Islet precursor cell (in vitro differentiated cells): ENCODE measurements around the gene FAM169A.
A peak's percentile ranks its signal among the peaks of the same experiment; 100 is the strongest.
"Not testable (repeated sequence)": the region's sequence is repeated elsewhere in the genome, so short reads cannot be mapped to it uniquely, and the experiment has no call there.

Experiments used
- DNase-seq: peaks from one replicate; pipeline ENCODE4 v3.0.0-alpha.2; 2018

Gene FAM169A

DNA sequence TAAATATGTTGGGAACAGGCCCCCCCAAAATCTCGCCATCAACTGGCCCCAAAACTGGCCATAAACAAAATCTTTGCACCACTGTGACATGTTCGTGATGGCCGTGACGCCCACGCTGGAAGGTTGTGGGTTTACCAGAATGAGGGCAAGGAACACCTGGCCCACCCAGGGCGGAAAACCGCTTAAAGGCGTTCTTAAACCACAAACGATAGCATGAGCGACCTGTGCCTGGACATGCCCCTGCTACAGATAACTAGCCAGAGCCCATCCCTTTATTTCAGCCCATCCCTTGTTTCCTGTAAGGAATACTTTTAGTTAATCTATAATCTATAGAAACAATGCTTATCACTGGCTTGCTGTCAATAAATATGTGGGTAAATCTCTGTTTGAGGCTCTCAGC is 3.2 kb upstream of the FAM169A start:
- DNase-seq: not testable (repeated sequence)

DNA sequence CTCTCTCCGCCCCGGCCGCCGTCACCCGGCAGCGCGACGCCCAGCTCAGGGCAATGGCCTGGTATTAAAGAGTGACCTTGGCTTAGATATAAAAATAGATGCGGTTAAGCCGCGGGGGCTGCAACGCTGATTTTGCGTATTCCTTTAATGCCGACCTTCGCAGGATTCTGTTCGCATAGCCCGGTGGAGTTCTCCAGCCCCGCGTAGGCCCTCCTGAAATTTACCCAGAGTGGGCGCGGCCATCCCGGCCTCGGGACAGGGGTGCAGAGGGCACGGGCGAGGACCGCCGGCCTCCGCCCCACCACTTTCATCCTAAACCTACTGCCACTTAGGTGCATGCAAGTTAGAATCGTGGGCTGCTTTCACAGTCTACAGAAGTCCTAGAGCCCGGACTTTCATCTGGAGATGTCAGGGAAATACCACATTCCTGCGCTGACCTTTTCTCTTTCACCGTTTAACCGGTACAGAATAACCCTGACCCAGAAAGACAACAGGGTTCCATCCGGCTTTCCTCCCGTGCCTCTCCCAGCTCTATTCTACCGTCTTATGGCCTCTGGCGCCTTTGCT is 492 bp upstream of the FAM169A start:
- peak; percentile 74 for DNase-seq

DNA sequence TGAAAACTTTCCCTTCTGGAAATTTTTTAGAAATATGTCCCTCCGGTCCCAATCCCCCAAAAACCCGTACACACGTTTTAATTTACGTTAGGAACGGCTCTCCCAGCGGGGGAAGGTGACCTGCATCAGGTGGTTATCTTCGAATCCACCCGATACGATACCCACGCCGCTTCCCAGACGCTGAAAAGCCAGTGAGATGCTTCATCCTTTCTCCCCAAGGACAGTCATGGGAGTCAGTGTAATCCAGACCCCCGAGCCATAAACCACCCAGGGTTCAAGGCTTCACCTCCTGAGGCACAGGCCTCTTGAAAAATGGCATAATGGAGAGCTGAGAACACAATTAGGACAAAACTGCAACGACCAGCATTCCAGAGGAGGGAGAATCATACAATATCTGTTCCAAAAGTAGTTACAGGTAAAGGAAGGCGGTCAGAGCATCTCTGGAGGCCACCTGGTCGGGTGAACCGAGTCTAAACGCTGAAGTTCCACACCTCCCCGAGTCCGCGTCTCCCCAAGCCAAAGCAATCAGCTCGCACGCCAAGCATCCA is 857 bp downstream of the FAM169A start:
- no peak for DNase-seq

DNA sequence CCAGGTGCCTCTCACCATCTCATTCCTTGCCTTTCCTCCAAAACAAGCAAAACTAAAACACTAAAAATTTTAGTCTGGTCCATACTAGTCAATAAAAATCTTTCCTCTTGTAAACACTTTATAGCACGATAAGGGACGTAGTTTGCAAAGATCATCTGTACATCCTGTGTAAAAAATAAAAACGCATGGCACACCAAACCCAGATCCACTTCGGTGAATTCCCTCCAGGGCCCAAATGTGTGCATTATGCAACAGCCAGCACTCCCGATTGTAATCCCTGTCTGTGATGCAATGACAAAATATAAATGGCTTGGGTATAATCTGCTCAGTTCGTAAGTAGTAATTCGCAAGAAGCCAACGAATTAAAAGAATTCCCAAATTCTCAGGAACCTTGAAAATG is 1.4 kb downstream of the FAM169A start:
- DNase-seq: no peak

DNA sequence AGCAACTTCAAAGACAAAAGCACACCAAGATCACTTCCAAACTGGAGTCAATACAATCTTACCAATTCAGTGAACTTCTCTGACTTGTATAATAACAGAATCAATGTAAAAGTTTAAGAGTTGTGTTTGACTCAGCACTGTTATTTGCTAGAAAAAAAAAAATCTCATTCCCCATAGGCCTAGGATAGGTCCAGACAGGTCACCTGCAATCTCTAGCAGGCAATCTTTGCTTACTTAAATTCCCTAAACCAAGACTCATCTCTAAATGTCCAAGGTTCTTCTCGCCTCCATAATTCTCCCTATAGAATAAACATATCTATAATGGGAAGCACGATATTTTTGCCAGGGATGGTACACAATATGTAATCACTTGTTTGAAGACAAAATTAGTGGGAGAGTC is 2.5 kb downstream of the FAM169A start:
- DNase-seq: no peak

DNA sequence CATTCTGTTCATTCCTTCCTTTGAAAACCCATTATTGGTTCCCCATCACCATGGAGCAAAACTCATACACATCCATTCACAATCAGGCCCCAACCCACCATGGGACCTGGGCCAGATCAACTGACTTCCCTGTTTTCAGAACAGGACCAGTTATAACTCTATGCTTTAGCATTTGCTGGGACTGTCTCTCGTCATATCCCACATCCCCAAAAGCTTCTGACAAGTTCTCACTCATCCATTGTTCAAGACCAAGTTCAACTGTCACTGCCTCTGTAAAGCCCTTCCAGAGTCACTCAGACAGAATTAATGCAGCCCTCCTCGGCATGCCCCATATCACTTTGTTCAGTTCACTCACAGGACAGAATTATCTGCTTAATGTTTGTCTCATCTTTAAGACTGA is 4.0 kb downstream of the FAM169A start:
- no peak for DNase-seq

DNA sequence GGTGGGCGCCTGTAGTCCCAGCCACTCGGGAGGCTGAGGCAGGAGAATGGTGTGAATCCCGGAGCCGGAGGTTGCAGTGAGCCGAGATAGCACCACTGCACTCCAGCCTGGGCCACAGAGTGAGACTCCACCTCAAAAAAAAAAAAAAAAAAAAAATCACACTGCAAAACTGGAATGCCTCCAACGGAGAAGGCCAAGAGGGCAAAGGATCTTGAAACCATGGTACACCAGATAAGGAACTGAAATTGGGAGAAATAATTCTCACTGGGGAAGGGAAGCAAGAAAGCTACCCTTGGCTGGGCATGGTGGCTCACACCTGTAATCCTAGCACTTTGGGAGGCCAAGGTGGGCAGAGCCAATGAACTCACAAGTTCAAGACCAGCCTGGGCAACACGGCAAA is 9.2 kb downstream of the FAM169A start:
- not testable (repeated sequence) for DNase-seq

DNA sequence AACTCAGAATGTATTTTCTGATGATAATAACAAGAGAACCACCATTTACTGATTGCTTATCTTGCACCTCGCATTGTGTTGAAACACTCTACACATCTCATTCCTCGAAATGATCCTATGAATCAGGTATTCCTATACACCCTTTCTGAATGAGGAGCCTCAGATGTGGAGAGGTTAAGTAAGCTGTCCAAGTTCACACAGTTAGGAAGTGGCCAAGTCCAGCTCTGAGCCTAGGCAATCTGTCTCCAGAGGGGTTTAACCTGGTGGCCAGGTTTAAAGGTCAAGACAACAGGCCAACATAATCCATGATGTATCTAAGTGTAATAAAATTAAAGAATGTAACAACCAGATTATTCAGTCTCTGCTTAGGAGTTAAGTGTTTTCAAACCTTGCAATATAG is 12.9 kb downstream of the FAM169A start:
- DNase-seq: no peak

DNA sequence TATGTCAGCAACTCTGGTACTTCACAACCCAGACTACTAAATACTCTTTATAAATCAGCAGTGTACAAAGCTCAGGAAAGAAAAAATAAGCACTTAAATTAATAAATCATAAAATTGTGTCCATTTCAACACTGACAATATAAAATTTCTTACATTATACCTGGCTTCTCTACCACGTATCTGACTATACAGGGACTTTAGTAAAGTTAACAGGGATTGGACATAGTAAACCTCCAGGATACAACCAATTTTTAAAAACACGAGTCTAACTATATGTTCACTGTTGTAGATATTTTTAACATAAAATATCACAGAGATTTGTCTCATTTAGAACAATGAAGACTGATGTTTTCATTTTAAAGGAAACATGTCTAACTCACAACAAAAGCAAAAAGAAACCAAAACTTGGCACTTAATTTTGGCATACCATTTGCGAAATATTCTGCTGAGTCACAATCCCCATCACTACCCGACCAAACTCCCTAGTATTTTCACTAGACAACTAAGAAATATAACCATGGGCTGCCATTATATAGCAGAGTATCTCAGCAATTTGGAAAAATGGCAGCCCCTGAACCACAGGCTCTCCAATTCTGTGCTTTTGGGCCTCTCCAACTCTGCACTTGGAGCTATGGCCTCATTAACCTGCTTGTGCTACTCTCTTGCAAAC is 14.4 kb downstream of the FAM169A start:
- no peak for DNase-seq

DNA sequence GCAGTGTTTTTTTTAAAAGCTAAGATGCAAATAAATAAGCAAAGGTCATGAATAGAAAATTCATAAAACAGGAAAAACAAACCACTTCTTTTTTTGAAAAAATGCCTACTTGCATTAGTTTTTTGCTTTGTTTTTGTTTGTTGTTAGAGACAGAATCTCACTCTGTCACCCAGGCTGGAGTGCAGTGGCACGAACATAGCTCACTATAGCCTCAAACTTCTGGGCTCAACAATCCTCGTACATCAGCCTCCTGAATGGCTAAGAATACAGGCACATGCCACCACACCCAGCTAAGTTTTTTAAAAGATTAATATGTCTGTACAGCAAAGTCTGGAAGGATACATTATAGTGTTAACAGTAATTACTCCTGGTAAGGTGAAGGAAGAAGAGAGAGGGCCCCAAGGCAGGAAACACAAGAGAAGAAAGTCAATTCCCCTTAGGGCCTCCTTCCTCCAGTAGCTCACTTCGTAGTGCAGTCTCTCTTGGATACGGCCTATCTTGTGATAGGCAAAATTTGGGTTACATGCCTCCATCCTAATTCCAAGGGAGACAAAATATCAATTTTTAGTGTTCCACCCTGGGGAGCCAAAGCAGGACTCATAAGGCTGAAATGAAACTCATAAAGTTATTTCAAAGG is 15.3 kb downstream of the FAM169A start:
- DNase-seq: no peak

DNA sequence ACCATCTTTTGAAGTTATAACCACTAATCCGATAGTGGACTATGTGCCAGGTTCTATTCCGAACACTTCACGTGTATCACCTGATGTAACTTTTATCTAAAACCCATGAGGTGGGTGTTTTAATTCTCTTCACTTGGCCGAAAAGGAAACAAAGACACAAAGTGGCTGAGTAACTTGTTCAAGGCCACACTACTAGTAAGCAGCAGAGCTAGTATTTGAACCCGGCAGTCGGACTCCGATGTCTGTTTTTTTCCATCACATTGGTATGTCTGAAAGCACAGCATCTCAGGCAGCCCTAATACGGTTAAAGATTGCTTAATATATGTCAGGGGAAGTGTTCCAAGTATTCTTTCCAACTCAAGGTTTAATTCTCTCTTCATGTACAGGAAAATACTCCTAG is 16.2 kb downstream of the FAM169A start:
- no peak for DNase-seq

DNA sequence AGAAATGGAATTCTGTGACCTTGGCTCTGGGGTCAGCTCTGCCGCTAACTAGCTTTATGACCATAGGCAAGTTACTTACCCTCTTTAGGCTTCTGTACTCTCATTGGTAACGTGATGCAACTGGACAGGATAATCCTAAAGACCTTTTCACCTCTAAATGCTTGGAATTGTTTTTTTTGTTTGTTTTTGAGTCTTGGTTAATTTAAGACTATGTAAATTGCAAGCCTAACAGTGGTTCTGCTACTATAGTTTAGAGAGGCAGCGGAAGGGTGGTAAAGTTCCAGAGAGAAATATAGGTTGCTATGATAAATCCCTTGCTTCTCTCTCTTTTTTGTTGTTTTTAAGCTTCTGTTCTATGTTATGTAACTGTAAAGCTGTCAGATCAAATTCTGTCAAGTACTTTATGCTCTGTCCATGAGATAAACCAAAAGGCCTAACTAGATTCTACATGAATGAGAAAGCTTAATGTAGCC is 17.6 kb downstream of the FAM169A start:
- no peak for DNase-seq

DNA sequence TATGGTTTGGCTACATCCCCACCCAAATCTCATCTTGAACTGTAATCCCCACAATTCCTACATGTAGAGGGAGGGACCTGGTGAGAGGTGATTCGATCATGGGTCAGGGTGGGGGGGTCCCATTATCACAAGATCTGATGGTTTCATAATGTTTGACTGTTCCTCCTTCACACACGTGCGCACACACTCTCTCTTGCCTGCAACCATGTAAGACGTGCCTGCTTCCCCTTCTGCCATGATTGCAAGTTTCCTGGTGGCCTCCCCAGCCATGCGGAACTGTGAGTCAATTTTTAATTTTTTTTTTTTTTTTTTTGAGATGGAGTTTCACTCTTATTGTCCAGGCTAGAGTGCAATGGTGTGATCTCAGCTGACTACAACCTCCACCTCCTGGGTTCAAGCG is 27.0 kb downstream of the FAM169A start:
- no peak for DNase-seq

DNA sequence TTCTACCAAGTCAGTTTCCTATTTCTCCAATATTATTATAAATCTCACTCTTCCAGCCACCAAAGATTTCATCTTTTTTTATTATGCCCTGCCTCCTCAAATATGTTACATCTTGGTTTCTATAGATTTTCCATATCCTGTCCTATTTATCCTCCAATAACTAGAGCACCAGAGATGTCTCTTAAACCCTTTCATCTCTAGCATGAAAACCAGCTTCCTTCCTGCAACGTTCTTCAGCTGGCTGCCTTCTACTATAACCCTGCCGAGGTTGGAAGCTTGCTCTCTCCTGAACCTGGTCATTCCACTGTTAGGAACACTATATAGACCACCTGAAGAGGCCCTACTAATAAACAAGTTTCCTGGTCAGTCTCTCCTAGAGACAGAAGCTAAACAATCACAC is 27.9 kb downstream of the FAM169A start:
- no peak for DNase-seq

DNA sequence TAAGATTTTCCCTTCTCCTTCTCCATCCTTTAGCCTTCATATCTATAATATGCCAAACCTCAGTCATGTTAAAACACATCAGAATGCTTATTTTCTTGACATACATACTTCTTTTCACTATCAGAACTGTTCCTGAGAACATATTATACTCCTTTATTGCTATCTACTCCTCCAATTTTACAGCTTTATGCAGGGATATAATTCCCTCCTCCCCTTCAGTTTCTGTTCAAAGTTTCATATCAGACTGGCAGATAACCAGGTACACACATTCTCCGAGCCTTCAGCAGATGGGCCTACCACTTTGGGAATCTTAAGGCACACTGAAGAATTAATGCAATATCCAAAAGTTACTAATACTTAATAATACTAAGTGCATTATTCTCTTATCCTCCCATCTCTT is 29.1 kb downstream of the FAM169A start:
- DNase-seq: no peak

DNA sequence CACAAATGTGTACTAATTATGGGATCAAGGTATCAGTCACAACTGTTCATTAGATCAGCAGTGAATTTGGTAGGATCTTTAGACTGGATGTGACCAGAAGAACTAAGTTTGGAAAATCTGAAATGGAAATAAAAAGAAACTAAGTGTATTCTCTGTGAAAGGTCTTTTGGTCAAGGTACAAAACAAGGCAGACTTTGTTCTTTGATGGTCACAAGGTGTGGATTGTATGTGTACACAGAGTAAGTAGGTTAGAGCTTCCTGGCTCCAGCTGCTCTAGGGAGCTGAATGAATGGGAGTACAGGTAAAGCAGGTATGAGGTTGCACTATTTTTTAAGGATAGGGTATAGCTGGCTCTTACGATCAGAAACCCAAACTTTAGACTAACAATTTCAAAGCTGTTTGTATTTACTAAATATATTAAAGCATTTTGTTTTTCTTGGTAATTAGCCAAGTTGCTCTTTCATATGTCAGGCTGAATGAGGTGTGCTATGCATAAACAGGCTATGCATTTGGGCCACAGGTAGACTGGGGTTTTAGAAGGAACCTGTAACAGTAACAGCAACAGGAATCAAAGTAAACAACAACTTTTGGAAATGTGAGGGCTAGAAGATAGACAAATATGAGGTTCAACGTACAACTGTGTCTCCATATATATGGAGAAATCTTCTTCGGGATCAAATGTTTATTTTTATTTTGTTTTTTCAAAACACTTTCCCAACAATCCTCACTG is 32.5 kb downstream of the FAM169A start:
- no peak for DNase-seq

DNA sequence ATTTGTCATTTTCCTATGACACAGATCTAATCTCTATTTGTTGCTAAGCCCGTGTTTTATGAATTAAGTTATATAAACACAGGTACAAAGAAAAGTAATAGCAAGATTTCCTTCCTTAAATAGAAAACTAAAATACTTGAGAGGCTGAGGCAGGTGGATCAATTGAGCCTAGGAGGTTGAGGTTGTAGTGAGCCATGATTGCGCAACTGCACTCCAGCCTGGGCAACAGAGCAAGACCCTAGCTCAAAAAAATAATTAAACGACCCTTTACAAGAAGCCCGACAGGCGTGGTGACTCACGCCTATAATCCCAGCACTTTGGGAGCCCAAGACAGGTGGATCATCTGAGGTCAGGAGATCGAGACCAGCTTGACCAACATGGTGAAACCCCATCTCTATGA is 36.8 kb downstream of the FAM169A start:
- no peak for DNase-seq

DNA sequence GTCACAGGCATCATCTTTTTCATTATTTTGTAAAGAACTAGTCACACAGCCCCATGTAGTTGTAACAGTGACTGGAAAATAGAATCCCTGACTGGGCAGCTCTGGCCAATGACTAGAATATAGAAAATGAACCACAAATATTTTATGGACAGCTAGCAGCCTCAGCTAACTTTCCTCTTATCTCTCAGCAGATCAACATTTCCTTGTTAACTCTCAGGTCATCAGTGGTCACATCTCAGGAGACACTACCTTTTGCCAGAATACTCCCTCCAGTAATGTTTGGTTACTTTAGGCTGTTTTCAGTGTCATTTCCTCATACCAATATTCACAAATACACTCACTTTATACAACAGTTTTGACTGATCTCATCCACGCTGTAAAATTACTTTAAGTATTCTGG is 43.9 kb downstream of the FAM169A start:
- DNase-seq: no peak

DNA sequence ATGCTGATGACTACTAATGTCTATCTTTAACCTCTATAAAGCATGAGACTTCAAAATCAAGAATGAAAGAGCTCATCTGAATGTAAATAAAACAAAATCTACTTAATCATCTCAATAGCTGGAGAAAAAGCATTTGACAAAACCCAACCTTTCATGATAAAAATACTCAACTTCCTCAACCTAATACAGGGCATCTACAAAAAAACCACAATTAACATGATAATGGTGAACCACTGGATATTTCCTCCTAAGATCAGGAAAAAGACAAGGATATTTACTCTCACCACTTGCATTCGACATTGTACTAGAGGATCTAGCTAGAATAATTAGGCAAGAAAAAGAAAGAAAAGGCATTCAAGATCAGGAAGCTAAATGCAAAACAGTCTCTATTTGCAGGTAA is 49.3 kb downstream of the FAM169A start:
- no peak for DNase-seq

DNA sequence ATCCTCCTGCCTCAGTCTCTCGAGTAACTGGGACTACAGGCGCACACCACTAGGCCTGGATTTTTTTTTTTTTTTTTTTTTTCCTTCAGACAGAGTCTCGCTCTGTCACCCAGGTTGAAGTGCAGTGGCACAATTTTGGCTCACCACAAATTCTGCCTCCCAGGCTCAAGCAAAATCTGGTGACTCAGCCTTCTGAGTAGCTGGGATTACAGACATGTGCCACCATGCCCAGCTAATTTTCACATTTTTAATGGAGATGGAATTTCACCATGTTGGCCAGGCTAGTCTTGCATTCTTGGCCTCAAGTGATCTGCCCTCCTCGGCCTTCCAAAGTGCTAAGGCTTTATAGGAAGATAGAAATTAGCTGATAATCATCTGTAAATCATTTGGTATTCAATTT is 55.3 kb downstream of the FAM169A start:
- peak; percentile 61 for DNase-seq

DNA sequence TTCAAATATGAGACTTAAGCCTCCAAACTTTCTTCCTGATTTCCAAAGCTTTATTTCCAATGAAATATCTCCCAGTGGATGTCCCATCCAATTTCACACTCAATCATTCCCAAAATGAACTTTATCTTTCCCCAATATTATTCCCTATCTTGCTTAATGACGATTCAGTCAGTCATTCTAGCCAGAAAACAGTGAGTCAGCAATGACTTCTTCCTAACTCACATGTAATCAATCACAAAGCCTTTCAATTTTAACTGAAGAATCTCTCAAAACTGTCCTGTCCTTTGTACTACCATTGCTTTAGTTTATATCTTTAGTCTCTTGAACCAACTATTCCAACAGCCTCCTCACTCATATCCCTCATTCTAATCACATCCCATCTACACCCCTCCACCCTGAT is 64.2 kb downstream of the FAM169A start:
- no peak for DNase-seq

DNA sequence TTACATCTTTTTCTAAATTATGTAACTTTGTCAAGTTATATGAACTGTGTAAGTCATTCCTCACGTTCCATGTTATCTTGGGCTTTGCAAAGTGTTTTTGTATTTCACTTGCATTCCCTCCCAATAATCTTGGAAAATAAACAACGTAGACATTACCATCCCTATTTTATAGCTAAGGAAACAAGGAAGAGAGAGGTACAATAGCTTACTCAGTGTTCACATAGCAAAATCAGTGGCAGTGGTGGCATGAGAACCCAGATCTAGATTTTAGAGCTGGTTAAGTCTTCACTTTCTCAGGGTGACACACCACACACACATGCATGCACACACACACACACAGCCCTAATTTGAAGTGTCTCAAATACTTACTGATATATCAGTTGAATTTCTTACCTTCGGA is 65.0 kb downstream of the FAM169A start:
- DNase-seq: no peak
